BJ (cell line): ENCODE results near the gene TGDS. TPM values are rescaled to one million over a fixed set of nuclear protein-coding genes. Genes with fewer than 3 reads are reported as not detected.

Experiments
- CTCF ChIA-PET: fragments of 350-600 bp; formaldehyde crosslinking; extraction: SDS; loops from one replicate; lab custom pipeline; 2021; ENCODE audit warnings: antibody characterized with exemption, inconsistent platforms; lab: Yijun Ruan, JAX
- POLR2A ChIA-PET: fragments of 300-600 bp; sonication (Branson Sonifier 250); formaldehyde crosslinking; extraction: SDS; loops from one replicate; lab custom pipeline; 2021; ENCODE audit warnings: antibody characterized with exemption; lab: Charles Lee
- DNase-seq: peaks from one replicate; pipeline ENCODE4 v3.0.0-alpha.2; 2011; ENCODE audit warnings: low read depth
- H3K27me3 ChIP-seq: 2 replicates; pipeline ENCODE4 v1.6.0; 2011; ENCODE audit warnings: low read length; ENCODE audit not compliant: control insufficient read depth, insufficient read depth
- H3K36me3 ChIP-seq: 2 replicates; pipeline ENCODE4 v1.5.1; 2011; ENCODE audit warnings: low read length; ENCODE audit not compliant: control insufficient read depth, insufficient read depth
- H3K4me3 ChIP-seq: 2 replicates; pipeline ENCODE4 v1.5.1; 2011; ENCODE audit warnings: low read depth, mild to moderate bottlenecking, control low read depth, low read length
- polyA plus RNA-seq: library from polyadenylated mRNA; depleted of rRNA; stranded (reverse); fragments of >200 nt; gene quantifications from 2 replicates; pipeline ENCODE4 v1.2.3, GENCODE V29; 2011
- TF ChIP-seq, protein P1 (sequence below): IDR thresholded peaks from 2 replicates; pipeline ENCODE4 v1.5.1; 2011; ENCODE audit warnings: low read depth, mild to moderate bottlenecking, control low read depth, inconsistent platforms, low read length, moderate library complexity; ENCODE audit not compliant: insufficient read depth

The TGDS gene
- polyA plus RNA-seq, 1 experiment, result 5.9 TPM

- ChIA-PET CTCF (no interaction called here), POLR2A (no interaction called here)
- TF ChIP-seq, protein P1, sequence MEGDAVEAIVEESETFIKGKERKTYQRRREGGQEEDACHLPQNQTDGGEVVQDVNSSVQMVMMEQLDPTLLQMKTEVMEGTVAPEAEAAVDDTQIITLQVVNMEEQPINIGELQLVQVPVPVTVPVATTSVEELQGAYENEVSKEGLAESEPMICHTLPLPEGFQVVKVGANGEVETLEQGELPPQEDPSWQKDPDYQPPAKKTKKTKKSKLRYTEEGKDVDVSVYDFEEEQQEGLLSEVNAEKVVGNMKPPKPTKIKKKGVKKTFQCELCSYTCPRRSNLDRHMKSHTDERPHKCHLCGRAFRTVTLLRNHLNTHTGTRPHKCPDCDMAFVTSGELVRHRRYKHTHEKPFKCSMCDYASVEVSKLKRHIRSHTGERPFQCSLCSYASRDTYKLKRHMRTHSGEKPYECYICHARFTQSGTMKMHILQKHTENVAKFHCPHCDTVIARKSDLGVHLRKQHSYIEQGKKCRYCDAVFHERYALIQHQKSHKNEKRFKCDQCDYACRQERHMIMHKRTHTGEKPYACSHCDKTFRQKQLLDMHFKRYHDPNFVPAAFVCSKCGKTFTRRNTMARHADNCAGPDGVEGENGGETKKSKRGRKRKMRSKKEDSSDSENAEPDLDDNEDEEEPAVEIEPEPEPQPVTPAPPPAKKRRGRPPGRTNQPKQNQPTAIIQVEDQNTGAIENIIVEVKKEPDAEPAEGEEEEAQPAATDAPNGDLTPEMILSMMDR, result no peak
- H3K36me3 ChIP-seq, result no peaks in the 10 kb centered on the region
- H3K4me3 ChIP-seq, result no peak overlapping the region
- no peak for DNase-seq
- no peaks in the 10 kb centered on the region for H3K27me3 ChIP-seq
These were observed 7.4 kb downstream of the TGDS start for GRCh38 chr13:94588541-94588940.

GRCh38 chr13:94586371-94586770 is 9.6 kb downstream of the TGDS start:
- ChIA-PET CTCF (interaction anchor here (0.6 to 1.3 kb wide), 2 partner anchors 15 to 150 kb away, joined by 3 read pairs; partner anchors contain the start of gene GPR180), POLR2A (interaction anchor here (0.7 kb wide), 2 partner anchors 8 to 15 kb away, joined by 3 to 7 read pairs; partner anchors contain the start of gene GPR180)
- TF ChIP-seq, protein P1, result no peak
- Histone ChIP-seq H3K27me3 (no peaks in the 10 kb centered on the region), H3K4me3 (no peak overlapping the region), H3K36me3 (peaks cover 2% of the 10 kb centered on the region; the same call in 1 of the 2 replicates)
- DNase-seq, result no peak

GRCh38 chr13:94585543-94586101 is 10.3 kb downstream of the TGDS start:
- Histone ChIP-seq H3K36me3 (peaks cover 2% of the 10 kb centered on the region; the same call in 1 of the 2 replicates), H3K27me3 (no peaks in the 10 kb centered on the region), H3K4me3 (no peak overlapping the region)
- no peak for DNase-seq
- TF ChIP-seq, protein P1, result no peak
- POLR2A ChIA-PET, result interaction anchor here (0.7 kb wide), 2 partner anchors 9 to 16 kb away, joined by 3 to 7 read pairs; partner anchors contain the start of gene GPR180
- CTCF ChIA-PET, result interaction anchor here (1.0 to 1.3 kb wide), 2 partner anchors 16 to 36 kb away, joined by 3 read pairs; partner anchors contain the start of gene GPR180

GRCh38 chr13:94583926-94584325 is 12.0 kb downstream of the TGDS start:
- CTCF ChIA-PET, result no interaction called here
- H3K27me3 ChIP-seq, result no peaks in the 10 kb centered on the region
- H3K4me3 ChIP-seq, result no peak overlapping the region
- no peak for DNase-seq
- H3K36me3 ChIP-seq, result peaks cover 6% of the 10 kb centered on the region
- POLR2A ChIA-PET, result no interaction called here
- TF ChIP-seq, protein P1, result no peak

DNA sequence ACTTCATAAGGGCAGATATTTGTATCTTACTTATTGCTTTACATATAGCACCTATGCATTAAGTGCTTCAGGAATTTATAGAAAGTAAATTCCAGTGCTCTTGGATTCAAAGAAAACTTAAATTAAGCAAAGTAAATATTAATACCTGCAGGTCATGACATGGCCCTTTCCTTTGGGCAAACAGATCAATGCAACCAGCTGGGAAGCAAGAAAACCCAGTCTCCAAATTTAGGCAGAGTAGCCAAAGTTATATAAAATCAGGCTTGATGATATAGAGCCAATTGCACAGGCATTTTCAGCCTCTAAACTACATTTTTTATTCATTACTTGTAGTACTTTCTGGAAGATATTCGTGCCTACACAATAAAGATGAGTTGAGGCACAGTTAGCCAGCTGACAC is 16.9 kb downstream of the TGDS start:
- peaks cover 8% of the 10 kb centered on the region for H3K36me3 ChIP-seq
- ChIA-PET CTCF (interaction anchor here (0.8 kb wide), 2 partner anchors 42 to 856 kb away, joined by 3 read pairs; no protein-coding TSS in a partner anchor), POLR2A (no interaction called here)
- no peaks in the 10 kb centered on the region for H3K27me3 ChIP-seq
- H3K4me3 ChIP-seq, result no peak overlapping the region
- no peak for DNase-seq
- TF ChIP-seq, protein P1, result no peak
